ENCODE measurements around the gene PALD1.
"Not testable (repeated sequence)": the region's sequence is repeated elsewhere in the genome, so short reads cannot be mapped to it uniquely, and the experiment has no call there.

Gene PALD1

GRCh38 chr10:70483872-70484271 lies 5.3 kb downstream of the PALD1 start:
- peaks cover 15% of the 10 kb centered on the region for H3K4me1 ChIP-seq (ENCODE audit: insufficient read depth, low read length)
- not testable (repeated sequence) for H3K9me3 ChIP-seq (ENCODE audit: control insufficient read depth, insufficient read depth, low read length); H3K9ac ChIP-seq (ENCODE audit: low read depth, low read length); H3K36me3 ChIP-seq (ENCODE audit: insufficient read depth, low read length)

- H3K4me1 ChIP-seq (ENCODE audit: insufficient read depth, low read length), result peaks cover 8% of the 10 kb centered on the region
- H3K9ac ChIP-seq (ENCODE audit: low read depth, low read length), result no peak overlapping the region
- no peaks in the 10 kb centered on the region for H3K9me3 ChIP-seq (ENCODE audit: control insufficient read depth, insufficient read depth, low read length)
- H3K36me3 ChIP-seq (ENCODE audit: insufficient read depth, low read length), result no peaks in the 10 kb centered on the region
These were observed 9.3 kb downstream of the PALD1 start for GRCh38 chr10:70487824-70488223.

- no peak overlapping the region for H3K9ac ChIP-seq (ENCODE audit: low read depth, low read length)
- H3K9me3 ChIP-seq (ENCODE audit: control insufficient read depth, insufficient read depth, low read length), result no peaks in the 10 kb centered on the region
- no peaks in the 10 kb centered on the region for H3K36me3 ChIP-seq (ENCODE audit: insufficient read depth, low read length)
- peaks cover 29% of the 10 kb centered on the region for H3K4me1 ChIP-seq (ENCODE audit: insufficient read depth, low read length)
These were observed 11.6 kb downstream of the PALD1 start for GRCh38 chr10:70490142-70490541.

- H3K9me3 ChIP-seq (ENCODE audit: control insufficient read depth, insufficient read depth, low read length), result no peaks in the 10 kb centered on the region
- no peak overlapping the region for H3K9ac ChIP-seq (ENCODE audit: low read depth, low read length)
- H3K36me3 ChIP-seq (ENCODE audit: insufficient read depth, low read length), result no peaks in the 10 kb centered on the region
- H3K4me1 ChIP-seq (ENCODE audit: insufficient read depth, low read length), result peaks cover 29% of the 10 kb centered on the region
These were observed 13.0 kb downstream of the PALD1 start for GRCh38 chr10:70491614-70492013.

GRCh38 chr10:70492786-70493659 lies 14.5 kb downstream of the PALD1 start:
- Histone ChIP-seq H3K9ac (ENCODE audit: low read depth, low read length) (no peak overlapping the region), H3K4me1 (ENCODE audit: insufficient read depth, low read length) (peaks cover 29% of the 10 kb centered on the region), H3K9me3 (ENCODE audit: control insufficient read depth, insufficient read depth, low read length) (no peaks in the 10 kb centered on the region), H3K36me3 (ENCODE audit: insufficient read depth, low read length) (no peaks in the 10 kb centered on the region)

GRCh38 chr10:70493660-70494234 lies 15.2 kb downstream of the PALD1 start:
- Histone ChIP-seq H3K36me3 (ENCODE audit: insufficient read depth, low read length) (no peaks in the 10 kb centered on the region), H3K9me3 (ENCODE audit: control insufficient read depth, insufficient read depth, low read length) (no peaks in the 10 kb centered on the region), H3K4me1 (ENCODE audit: insufficient read depth, low read length) (peaks cover 29% of the 10 kb centered on the region), H3K9ac (ENCODE audit: low read depth, low read length) (no peak overlapping the region)

- Histone ChIP-seq H3K36me3 (ENCODE audit: insufficient read depth, low read length) (no peaks in the 10 kb centered on the region), H3K4me1 (ENCODE audit: insufficient read depth, low read length) (peaks cover 25% of the 10 kb centered on the region), H3K9me3 (ENCODE audit: control insufficient read depth, insufficient read depth, low read length) (no peaks in the 10 kb centered on the region), H3K9ac (ENCODE audit: low read depth, low read length) (no peak overlapping the region)
These were observed 16.0 kb downstream of the PALD1 start for GRCh38 chr10:70494536-70494935.

- Histone ChIP-seq H3K9me3 (ENCODE audit: control insufficient read depth, insufficient read depth, low read length) (no peaks in the 10 kb centered on the region), H3K9ac (ENCODE audit: low read depth, low read length) (no peak overlapping the region), H3K4me1 (ENCODE audit: insufficient read depth, low read length) (peaks cover 28% of the 10 kb centered on the region), H3K36me3 (ENCODE audit: insufficient read depth, low read length) (no peaks in the 10 kb centered on the region)
These were observed 16.4 kb downstream of the PALD1 start for GRCh38 chr10:70494966-70495365.

- H3K9me3 ChIP-seq (ENCODE audit: control insufficient read depth, insufficient read depth, low read length), result no peaks in the 10 kb centered on the region
- H3K4me1 ChIP-seq (ENCODE audit: insufficient read depth, low read length), result peaks cover 28% of the 10 kb centered on the region
- H3K9ac ChIP-seq (ENCODE audit: low read depth, low read length), result no peak overlapping the region
- no peaks in the 10 kb centered on the region for H3K36me3 ChIP-seq (ENCODE audit: insufficient read depth, low read length)
These were observed 17.2 kb downstream of the PALD1 start for GRCh38 chr10:70495691-70496261.

- no peaks in the 10 kb centered on the region for H3K9me3 ChIP-seq (ENCODE audit: control insufficient read depth, insufficient read depth, low read length)
- peaks cover 28% of the 10 kb centered on the region for H3K4me1 ChIP-seq (ENCODE audit: insufficient read depth, low read length)
- H3K9ac ChIP-seq (ENCODE audit: low read depth, low read length), result no peak overlapping the region
- H3K36me3 ChIP-seq (ENCODE audit: insufficient read depth, low read length), result no peaks in the 10 kb centered on the region
These were observed 18.0 kb downstream of the PALD1 start for GRCh38 chr10:70496341-70497119.

- H3K36me3 ChIP-seq (ENCODE audit: insufficient read depth, low read length), result no peaks in the 10 kb centered on the region
- H3K4me1 ChIP-seq (ENCODE audit: insufficient read depth, low read length), result peaks cover 28% of the 10 kb centered on the region
- H3K9ac ChIP-seq (ENCODE audit: low read depth, low read length), result no peak overlapping the region
- no peaks in the 10 kb centered on the region for H3K9me3 ChIP-seq (ENCODE audit: control insufficient read depth, insufficient read depth, low read length)
These were observed 18.6 kb downstream of the PALD1 start for GRCh38 chr10:70497120-70497545.

- Histone ChIP-seq H3K36me3 (ENCODE audit: insufficient read depth, low read length) (no peaks in the 10 kb centered on the region; the same call in 1 of the 2 replicates), H3K9me3 (ENCODE audit: control insufficient read depth, insufficient read depth, low read length) (no peaks in the 10 kb centered on the region), H3K9ac (ENCODE audit: low read depth, low read length) (no peak overlapping the region), H3K4me1 (ENCODE audit: insufficient read depth, low read length) (peaks cover 16% of the 10 kb centered on the region; the same call in 1 of the 2 replicates)
These were observed 20.6 kb downstream of the PALD1 start for GRCh38 chr10:70498970-70499835.

GRCh38 chr10:70499836-70500167 lies 21.2 kb downstream of the PALD1 start:
- no peaks in the 10 kb centered on the region for H3K9me3 ChIP-seq (ENCODE audit: control insufficient read depth, insufficient read depth, low read length)
- peaks cover 10% of the 10 kb centered on the region; the same call in 1 of the 2 replicates for H3K4me1 ChIP-seq (ENCODE audit: insufficient read depth, low read length)
- H3K36me3 ChIP-seq (ENCODE audit: insufficient read depth, low read length), result no peaks in the 10 kb centered on the region; the same call in 1 of the 2 replicates
- no peak overlapping the region for H3K9ac ChIP-seq (ENCODE audit: low read depth, low read length)
